Measurements from ENCODE around the gene NOX3. TPM values are rescaled to one million over a fixed set of nuclear protein-coding genes. Genes with fewer than 3 reads are reported as not detected.
"Not testable (repeated sequence)": the region's sequence is repeated elsewhere in the genome, so short reads cannot be mapped to it uniquely, and the experiment has no call there.

NOX3 gene
- total and polyA plus RNA-seq, 4 donors = not detected

- ATAC-seq (ENCODE audit: insufficient read depth, low FRiP score) = no peak
- H3K9ac ChIP-seq (ENCODE audit: insufficient read depth in 1 of 2, low read length in 2 of 2) = no peak overlapping the region
- 69 to 76% methylated on average over 4 of the region's 4 CpGs for WGBS, 2 donors
- no peak for DNase-seq
- no peak overlapping the region for H3K4me3 ChIP-seq
- TF ChIP-seq, protein P1, sequence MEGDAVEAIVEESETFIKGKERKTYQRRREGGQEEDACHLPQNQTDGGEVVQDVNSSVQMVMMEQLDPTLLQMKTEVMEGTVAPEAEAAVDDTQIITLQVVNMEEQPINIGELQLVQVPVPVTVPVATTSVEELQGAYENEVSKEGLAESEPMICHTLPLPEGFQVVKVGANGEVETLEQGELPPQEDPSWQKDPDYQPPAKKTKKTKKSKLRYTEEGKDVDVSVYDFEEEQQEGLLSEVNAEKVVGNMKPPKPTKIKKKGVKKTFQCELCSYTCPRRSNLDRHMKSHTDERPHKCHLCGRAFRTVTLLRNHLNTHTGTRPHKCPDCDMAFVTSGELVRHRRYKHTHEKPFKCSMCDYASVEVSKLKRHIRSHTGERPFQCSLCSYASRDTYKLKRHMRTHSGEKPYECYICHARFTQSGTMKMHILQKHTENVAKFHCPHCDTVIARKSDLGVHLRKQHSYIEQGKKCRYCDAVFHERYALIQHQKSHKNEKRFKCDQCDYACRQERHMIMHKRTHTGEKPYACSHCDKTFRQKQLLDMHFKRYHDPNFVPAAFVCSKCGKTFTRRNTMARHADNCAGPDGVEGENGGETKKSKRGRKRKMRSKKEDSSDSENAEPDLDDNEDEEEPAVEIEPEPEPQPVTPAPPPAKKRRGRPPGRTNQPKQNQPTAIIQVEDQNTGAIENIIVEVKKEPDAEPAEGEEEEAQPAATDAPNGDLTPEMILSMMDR (IDR thresholded peaks at IDR 0.05; ENCODE audit: control extremely low read depth, extremely low read depth) = no peak
- no peak overlapping the region for H3K27ac ChIP-seq (ENCODE audit: low read depth in 1 of 2, low read length in 1 of 2)
- peaks cover 0 to 4% (median 0%) of the 10 kb centered on the region in 5 donors for H3K4me1 ChIP-seq (ENCODE audit: control insufficient read depth in 5 of 5, insufficient read depth in 5 of 5, low read length in 5 of 5)
- H3K36me3 ChIP-seq (ENCODE audit: control insufficient read depth in 4 of 4, insufficient read depth in 4 of 4, low read length in 4 of 4) = no peaks in the 10 kb centered on the region
- no peaks in the 10 kb centered on the region for H3K27me3 ChIP-seq (ENCODE audit: control insufficient read depth in 3 of 3, insufficient read depth in 3 of 3, low read length in 2 of 3)
- H3K9me3 ChIP-seq (ENCODE audit: control insufficient read depth in 4 of 4, insufficient read depth in 3 of 4, low read length in 3 of 4) = no peaks in the 10 kb centered on the region
These were observed 83.4 kb downstream of the NOX3 start for GRCh38 chr6:155372256-155372655.

GRCh38 chr6:155371230-155371629 is 84.4 kb downstream of the NOX3 start:
- TF ChIP-seq, protein P1 (IDR thresholded peaks at IDR 0.05; ENCODE audit: control extremely low read depth, extremely low read depth) = no peak
- DNase-seq = no peak
- no peaks in the 10 kb centered on the region for H3K36me3 ChIP-seq (ENCODE audit: control insufficient read depth in 4 of 4, insufficient read depth in 4 of 4, low read length in 4 of 4)
- H3K4me3 ChIP-seq = no peak overlapping the region
- peaks cover 0 to under 1% (median 0%) of the 10 kb centered on the region in 5 donors for H3K4me1 ChIP-seq (ENCODE audit: control insufficient read depth in 5 of 5, insufficient read depth in 5 of 5, low read length in 5 of 5)
- peaks cover 0 to 1% (median 0%) of the 10 kb centered on the region in 4 donors for H3K9me3 ChIP-seq (ENCODE audit: control insufficient read depth in 4 of 4, insufficient read depth in 3 of 4, low read length in 3 of 4)
- H3K9ac ChIP-seq (ENCODE audit: insufficient read depth in 1 of 2, low read length in 2 of 2) = no peak overlapping the region
- no peak overlapping the region for H3K27ac ChIP-seq (ENCODE audit: low read depth in 1 of 2, low read length in 1 of 2)
- no peak for ATAC-seq (ENCODE audit: insufficient read depth, low FRiP score)
- no peaks in the 10 kb centered on the region for H3K27me3 ChIP-seq (ENCODE audit: control insufficient read depth in 3 of 3, insufficient read depth in 3 of 3, low read length in 2 of 3)
- 86 to 89% methylated on average over 5 of the region's 5 CpGs for WGBS, 2 donors

- Histone ChIP-seq H3K27ac (ENCODE audit: low read depth in 1 of 2, low read length in 1 of 2) (no peak overlapping the region), H3K36me3 (ENCODE audit: control insufficient read depth in 4 of 4, insufficient read depth in 4 of 4, low read length in 4 of 4) (no peaks in the 10 kb centered on the region), H3K9ac (ENCODE audit: insufficient read depth in 1 of 2, low read length in 2 of 2) (no peak overlapping the region), H3K27me3 (ENCODE audit: control insufficient read depth in 3 of 3, insufficient read depth in 3 of 3, low read length in 2 of 3) (no peaks in the 10 kb centered on the region), H3K9me3 (ENCODE audit: control insufficient read depth in 4 of 4, insufficient read depth in 3 of 4, low read length in 3 of 4) (peaks cover 0 to 1% (median 0%) of the 10 kb centered on the region in 4 donors), H3K4me3 (no peak overlapping the region), H3K4me1 (ENCODE audit: control insufficient read depth in 5 of 5, insufficient read depth in 5 of 5, low read length in 5 of 5) (peaks cover 0 to 4% (median 0%) of the 10 kb centered on the region in 5 donors)
- DNase-seq = no peak
- no peak for ATAC-seq (ENCODE audit: insufficient read depth, low FRiP score)
- WGBS, 2 donors = 90 to 91% methylated on average over 6 of the region's 6 CpGs
- TF ChIP-seq, protein P1 (IDR thresholded peaks at IDR 0.05; ENCODE audit: control extremely low read depth, extremely low read depth) = no peak
These were observed 89.3 kb downstream of the NOX3 start for GRCh38 chr6:155366325-155366724.

DNA sequence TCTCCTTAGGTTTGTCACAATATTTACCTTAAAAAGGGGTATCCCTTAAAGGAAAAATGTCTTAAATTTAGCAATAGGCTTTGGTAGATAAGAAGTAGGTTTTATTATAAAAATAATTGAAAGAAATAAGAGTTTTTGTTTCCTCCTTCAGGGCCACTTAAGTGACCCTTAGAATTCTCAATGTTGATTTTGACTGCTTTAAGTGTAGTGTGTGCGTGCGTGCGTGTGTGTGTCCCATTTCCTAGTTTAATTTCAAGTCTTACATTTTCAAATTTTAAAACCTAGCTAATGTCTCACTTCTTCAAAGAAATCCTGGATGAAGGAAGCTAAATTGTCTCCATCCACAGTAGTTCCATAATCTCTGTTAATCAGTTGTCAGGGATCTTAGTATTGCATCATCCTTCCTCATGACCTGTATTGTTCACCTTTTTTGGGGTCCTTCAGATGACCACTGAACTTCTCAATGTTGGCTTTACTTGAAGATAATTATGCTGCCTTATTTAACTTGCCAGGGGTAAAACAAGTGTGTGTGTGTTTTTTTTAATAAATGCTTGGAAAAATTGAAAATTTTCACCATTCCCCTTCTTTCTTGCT is 90.7 kb downstream of the NOX3 start:
- no peak overlapping the region for H3K27ac ChIP-seq (ENCODE audit: low read depth in 1 of 2, low read length in 1 of 2)
- H3K4me3 ChIP-seq = no peak overlapping the region
- H3K36me3 ChIP-seq (ENCODE audit: control insufficient read depth in 4 of 4, insufficient read depth in 4 of 4, low read length in 4 of 4) = no peaks in the 10 kb centered on the region
- peak; percentile 62 for ATAC-seq (ENCODE audit: insufficient read depth, low FRiP score)
- no peak overlapping the region for H3K9ac ChIP-seq (ENCODE audit: insufficient read depth in 1 of 2, low read length in 2 of 2)
- TF ChIP-seq, protein P1 (IDR thresholded peaks at IDR 0.05; ENCODE audit: control extremely low read depth, extremely low read depth) = no peak
- peak in 2 of 3 donors; percentile 23 to 50 for DNase-seq
- H3K27me3 ChIP-seq (ENCODE audit: control insufficient read depth in 3 of 3, insufficient read depth in 3 of 3, low read length in 2 of 3) = no peaks in the 10 kb centered on the region
- peaks cover 0 to 4% (median 0%) of the 10 kb centered on the region in 5 donors for H3K4me1 ChIP-seq (ENCODE audit: control insufficient read depth in 5 of 5, insufficient read depth in 5 of 5, low read length in 5 of 5)
- 65 to 88% methylated on average over 3 of the region's 3 CpGs for WGBS, 2 donors
- H3K9me3 ChIP-seq (ENCODE audit: control insufficient read depth in 4 of 4, insufficient read depth in 3 of 4, low read length in 3 of 4) = peaks cover 0 to 1% (median 0%) of the 10 kb centered on the region in 4 donors

DNA sequence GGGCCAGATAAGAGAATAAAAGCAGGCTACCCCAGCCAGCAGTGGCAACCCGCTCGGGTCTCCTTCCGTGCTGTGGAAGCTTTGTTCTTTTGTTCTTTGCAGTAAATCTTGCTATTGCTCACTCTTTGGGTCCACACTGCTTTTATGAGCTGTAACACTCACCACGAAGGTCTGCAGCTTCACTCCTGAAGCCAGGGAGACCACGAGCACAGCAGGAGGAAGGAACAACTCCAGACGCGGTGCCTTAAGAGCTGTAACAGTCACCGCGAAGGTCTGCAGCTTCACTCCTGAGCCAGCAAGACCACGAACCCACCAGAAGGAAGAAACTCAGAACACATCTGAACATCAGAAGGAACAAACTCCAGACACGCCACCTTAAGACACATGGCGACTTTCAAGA is 91.6 kb downstream of the NOX3 start:
- DNase-seq; H3K9ac ChIP-seq (ENCODE audit: insufficient read depth in 1 of 2, low read length in 2 of 2); H3K4me1 ChIP-seq (ENCODE audit: control insufficient read depth in 5 of 5, insufficient read depth in 5 of 5, low read length in 5 of 5); H3K36me3 ChIP-seq (ENCODE audit: control insufficient read depth in 4 of 4, insufficient read depth in 4 of 4, low read length in 4 of 4); H3K9me3 ChIP-seq (ENCODE audit: control insufficient read depth in 4 of 4, insufficient read depth in 3 of 4, low read length in 3 of 4); H3K27ac ChIP-seq (ENCODE audit: low read depth in 1 of 2, low read length in 1 of 2); ATAC-seq (ENCODE audit: insufficient read depth, low FRiP score); H3K4me3 ChIP-seq; H3K27me3 ChIP-seq (ENCODE audit: control insufficient read depth in 3 of 3, insufficient read depth in 3 of 3, low read length in 2 of 3): not testable (repeated sequence)
- 58 to 71% methylated on average over 12 of the region's 12 CpGs for WGBS, 2 donors

Measured in lung (tissue), 12 donors.